Omental fat pad (tissue), 4 donors: ENCODE results near the gene BAIAP2L2. TPM values are rescaled to one million over a fixed set of nuclear protein-coding genes. Genes with fewer than 3 reads are reported as not detected.

ENCODE experiments used
- ATAC-seq: fragments of 150-250 bp; one replicate; pipeline ENCODE4 v1.9.1; 2016; ENCODE audit warnings: mild to moderate bottlenecking, moderate library complexity; ENCODE audit not compliant: low FRiP score
- DNase-seq: peaks from one replicate; pipeline ENCODE4 v3.0.0-alpha.2; 2019; ENCODE audit warnings: low spot score
- total RNA-seq, 4 donors: library from RNA; depleted of rRNA; stranded (reverse); fragments of >200 nt; gene quantifications; one replicate each; pipeline ENCODE4 v1.1.0, GENCODE V29; 2016
- TF ChIP-seq, protein P1 (sequence below), 3 donors: fragments of 450-650 bp; IDR thresholded peaks; one replicate each; pipeline ENCODE4 v1.5.1; 2016 to 2017; ENCODE audit warnings: antibody characterized with exemption in 3 of 3, mild to moderate bottlenecking in 3 of 3, moderate library complexity in 2 of 3

The BAIAP2L2 gene
- total RNA-seq, 4 donors from 2014 or later = 2.6 to 4.3 (median 3.2) TPM

- ATAC-seq (no peak), DNase-seq (no peak)
- TF ChIP-seq, protein P1, sequence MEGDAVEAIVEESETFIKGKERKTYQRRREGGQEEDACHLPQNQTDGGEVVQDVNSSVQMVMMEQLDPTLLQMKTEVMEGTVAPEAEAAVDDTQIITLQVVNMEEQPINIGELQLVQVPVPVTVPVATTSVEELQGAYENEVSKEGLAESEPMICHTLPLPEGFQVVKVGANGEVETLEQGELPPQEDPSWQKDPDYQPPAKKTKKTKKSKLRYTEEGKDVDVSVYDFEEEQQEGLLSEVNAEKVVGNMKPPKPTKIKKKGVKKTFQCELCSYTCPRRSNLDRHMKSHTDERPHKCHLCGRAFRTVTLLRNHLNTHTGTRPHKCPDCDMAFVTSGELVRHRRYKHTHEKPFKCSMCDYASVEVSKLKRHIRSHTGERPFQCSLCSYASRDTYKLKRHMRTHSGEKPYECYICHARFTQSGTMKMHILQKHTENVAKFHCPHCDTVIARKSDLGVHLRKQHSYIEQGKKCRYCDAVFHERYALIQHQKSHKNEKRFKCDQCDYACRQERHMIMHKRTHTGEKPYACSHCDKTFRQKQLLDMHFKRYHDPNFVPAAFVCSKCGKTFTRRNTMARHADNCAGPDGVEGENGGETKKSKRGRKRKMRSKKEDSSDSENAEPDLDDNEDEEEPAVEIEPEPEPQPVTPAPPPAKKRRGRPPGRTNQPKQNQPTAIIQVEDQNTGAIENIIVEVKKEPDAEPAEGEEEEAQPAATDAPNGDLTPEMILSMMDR (IDR thresholded peaks at IDR 0.05) = no peak
These were observed 60.5 kb downstream of the BAIAP2L2 start for GRCh38 chr22:38049812-38050619.

GRCh38 chr22:38046070-38046748 is 64.3 kb downstream of the BAIAP2L2 start:
- ATAC-seq = no peak
- TF ChIP-seq, protein P1 (IDR thresholded peaks at IDR 0.05) = no peak
- no peak for DNase-seq

GRCh38 chr22:38043151-38044039 is 67.1 kb downstream of the BAIAP2L2 start:
- DNase-seq (no peak), ATAC-seq (no peak)
- TF ChIP-seq, protein P1 (IDR thresholded peaks at IDR 0.05) = no peak

DNA sequence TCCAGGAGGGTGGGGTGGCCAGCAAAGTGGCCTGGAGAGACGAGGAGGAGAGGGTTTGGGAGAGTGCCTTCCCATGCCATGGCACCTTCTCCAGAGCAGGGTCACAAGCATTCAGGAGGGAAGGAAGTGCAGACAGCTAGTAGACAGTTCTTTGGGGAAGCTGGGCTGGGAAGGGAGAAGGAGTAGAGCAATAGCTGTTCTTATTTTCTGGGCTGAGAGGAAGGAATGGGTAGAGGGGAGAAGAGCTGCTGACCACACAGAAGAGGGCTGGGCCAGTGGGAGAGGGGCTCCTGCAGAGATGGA is 68.0 kb downstream of the BAIAP2L2 start:
- TF ChIP-seq, protein P1 (IDR thresholded peaks at IDR 0.05) = no peak
- ATAC-seq (no peak), DNase-seq (no peak)

- DNase-seq (no peak), ATAC-seq (no peak)
- TF ChIP-seq, protein P1 (IDR thresholded peaks at IDR 0.05) = no peak
These were observed 68.6 kb downstream of the BAIAP2L2 start for GRCh38 chr22:38041760-38042487.

DNA sequence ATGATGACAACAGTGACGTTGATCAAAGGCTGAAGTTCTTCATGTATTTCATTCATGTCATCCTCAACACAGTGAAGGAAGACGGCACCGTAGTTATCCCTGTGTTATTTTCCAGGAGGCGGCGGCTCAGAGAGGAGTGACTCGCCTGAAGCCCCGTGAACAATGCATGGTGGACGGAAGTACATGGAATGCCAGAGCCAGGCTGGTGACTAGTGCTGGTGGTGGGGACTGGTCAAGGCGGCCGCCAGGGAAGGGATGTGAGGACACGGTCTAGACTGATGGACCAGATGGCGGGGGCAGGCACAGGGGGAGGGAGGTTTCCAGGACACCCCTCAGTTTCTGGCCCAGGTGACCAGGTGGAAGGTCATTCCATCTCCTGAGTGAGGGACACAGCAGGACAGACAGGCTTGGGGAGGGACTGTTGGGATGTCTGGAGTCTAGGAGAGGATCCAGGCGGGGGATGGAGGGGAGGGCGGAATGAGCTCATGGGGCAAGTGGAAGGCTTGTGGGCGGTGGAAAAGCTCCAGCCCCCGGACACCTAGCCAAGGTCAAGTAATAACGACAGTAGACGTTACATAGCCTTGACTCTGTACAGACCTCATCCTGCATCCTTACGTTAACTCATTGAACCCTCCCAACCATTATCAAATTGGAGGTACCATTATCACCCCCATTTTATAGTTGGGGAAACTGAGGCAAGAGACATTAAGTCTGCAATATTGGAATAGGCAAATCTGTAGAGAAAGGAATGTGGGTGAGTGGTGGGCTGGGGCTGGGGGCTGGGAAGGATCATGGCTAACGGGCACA is 69.3 kb downstream of the BAIAP2L2 start:
- TF ChIP-seq, protein P1 (IDR thresholded peaks at IDR 0.05) = no peak
- DNase-seq (no peak), ATAC-seq (no peak)
